ENCODE measurements around the gene ATP4B. TPM values are rescaled to one million over a fixed set of nuclear protein-coding genes. Genes with fewer than 3 reads are reported as not detected.

The ATP4B gene
- total and polyA plus RNA-seq, 2 of the 8 experiments (the other 6 are each of a cell fraction or from before 2014, with no cell fraction given): 0.05 TPM; not detected in 1

- H2BK120ac ChIP-seq (replicated peaks; ENCODE audit: low read depth, low read length): no peak overlapping the region
- no peak for TF ChIP-seq PHF8 (conservative IDR thresholded peaks at IDR 0.05; ENCODE audit: low read depth, low read length)
- no peak for TF ChIP-seq KDM1A (IDR thresholded peaks at IDR 0.05; ENCODE audit: borderline replicate concordance, low read length)
- no peak for TF ChIP-seq TCF12 (IDR thresholded peaks at IDR 0.05; ENCODE audit: low read depth, low read length)
- TF ChIP-seq RFX5 (IDR thresholded peaks at IDR 0.05; ENCODE audit: borderline replicate concordance, low read depth, low read length): no peak
- TF ChIP-seq SAP30 (IDR thresholded peaks at IDR 0.05; ENCODE audit: insufficient read depth, insufficient replicate concordance, low read length): no peak
- no peak for TF ChIP-seq CREB1 (IDR thresholded peaks at IDR 0.05)
- no peak overlapping the region for H3K14ac ChIP-seq (ENCODE audit: insufficient read length)
- H3K79me2 ChIP-seq (ENCODE audit: control insufficient read depth in 1 of 2, insufficient read depth in 2 of 2, low read length in 2 of 2): peaks cover 0 to 22% of the 10 kb centered on the region in 2 experiments; a peak in 2 of 4 replicates
- no peak overlapping the region for H3K4ac ChIP-seq (replicated peaks; ENCODE audit: insufficient read length, low read depth, low read length)
- no peak overlapping the region for H2AK5ac ChIP-seq (ENCODE audit: low read depth, low read length)
- FAIRE-seq (no peak), DNase-seq (ENCODE audit: low read depth in 1 of 2, low spot score in 2 of 2) (no peak)
- H4K8ac ChIP-seq (ENCODE audit: extremely low read depth, insufficient read depth, low read length): no peak overlapping the region; the same call in 1 of the 2 replicates
- peaks cover 13% of the 10 kb centered on the region for H3K79me1 ChIP-seq (ENCODE audit: low read depth, low read length)
- no peak overlapping the region for H3K9ac ChIP-seq (replicated peaks in 1 of 4; ENCODE audit: extremely low read depth in 1 of 4, low read depth in 3 of 4, low read length in 3 of 4)
- H4K91ac ChIP-seq (replicated peaks; ENCODE audit: insufficient read length, low read length): no peak overlapping the region
- no peaks in the 10 kb centered on the region for H3K4me1 ChIP-seq (replicated peaks in 1 of 4; ENCODE audit: control insufficient read depth in 3 of 4, insufficient read depth in 4 of 4, low read length in 3 of 4)
- no peak overlapping the region for H2BK15ac ChIP-seq (ENCODE audit: low read length)
- H3K27me3 ChIP-seq (replicated peaks in 1 of 4; ENCODE audit: control insufficient read depth in 3 of 4, extremely low read depth in 1 of 4, insufficient read depth in 3 of 4, low read length in 3 of 4): no peaks in the 10 kb centered on the region
- no peak overlapping the region; the same call in 1 of the 2 replicates for H3K27ac ChIP-seq (ENCODE audit: low read depth, low read length)
- POLR2A ChIA-PET (ENCODE audit: partially characterized antibody): no interaction called here
- H3K56ac ChIP-seq (replicated peaks; ENCODE audit: insufficient read length, low read depth, low read length): no peak overlapping the region
- H3K4me3 ChIP-seq (ENCODE audit: extremely low read depth in 1 of 4, insufficient read depth in 2 of 4, low read depth in 3 of 4, low read length in 4 of 4): no peak overlapping the region
- H2AFZ ChIP-seq (ENCODE audit: low read length): no peak overlapping the region
- H4K20me1 ChIP-seq (replicated peaks in 1 of 2; ENCODE audit: control insufficient read depth in 1 of 2, insufficient read depth in 2 of 2, low read length in 2 of 2): peaks cover 12 to 19% of the 10 kb centered on the region in 2 experiments
- no peak overlapping the region for H2BK20ac ChIP-seq (ENCODE audit: low read length)
- no peak overlapping the region for H4K5ac ChIP-seq (ENCODE audit: insufficient read length, low read depth, low read length)
- H3K36me3 ChIP-seq (ENCODE audit: control insufficient read depth in 2 of 4, insufficient read depth in 4 of 4, low read length in 3 of 4): peaks cover 2 to 25% (median 11%) of the 10 kb centered on the region in 4 experiments; a peak in 7 of 8 replicates
- H3K23ac ChIP-seq (ENCODE audit: insufficient read length): no peak overlapping the region
- H3K23me2 ChIP-seq (ENCODE audit: low read depth, low read length): no peaks in the 10 kb centered on the region
- CTCF ChIA-PET (ENCODE audit: partially characterized antibody): interaction anchor here (0.7 to 1.3 kb wide), 5 partner anchors 9 to 409 kb away, joined by 3 to 5 read pairs (median 3); no protein-coding TSS in a partner anchor
- H3K18ac ChIP-seq (ENCODE audit: extremely low read depth, low read length): no peak overlapping the region
- 0 out of 2 replicates have a peak overlapping the region, but pooled peaks have one; percentile 39 for H2BK12ac ChIP-seq (ENCODE audit: low read depth, low read length)
- H2BK5ac ChIP-seq (ENCODE audit: low read depth, low read length): no peak overlapping the region
- H3K9me3 ChIP-seq (ENCODE audit: insufficient read depth in 2 of 2, low read depth in 1 of 2, low read length in 1 of 2): no peaks in the 10 kb centered on the region; a peak in 1 of 4 replicates
- H3K4me2 ChIP-seq (ENCODE audit: insufficient read depth in 1 of 2, low read depth in 2 of 2, low read length in 2 of 2): no peak overlapping the region
- 95% methylated on average over 17 of the region's 17 CpGs; no CpG with 5 or more reads in 1 of the 2 experiments for WGBS, 2 experiments (ENCODE audit: extremely low coverage in 1 of 2, insufficient coverage in 1 of 2, insufficient read length in 1 of 2, insufficient replicate concordance in 2 of 2, low coverage in 1 of 2, low lambda C conversion rate in 2 of 2, missing lambda C conversion rate in 1 of 2)
Observed at GRCh38 chr13:113629866-113630265, 28.1 kb downstream of the ATP4B start.

Measured in H1 (cell line).